ENCODE data around the gene CCDC157.

- TF ChIP-seq TAF1 (IDR thresholded peaks at IDR 0.05; ENCODE audit: borderline replicate concordance, low read depth, low read length), result no peak
- TF ChIP-seq POLR2A (IDR thresholded peaks at IDR 0.05; ENCODE audit: low read depth, low read length), result no peak
Observed at GRCh38 chr22:30393322-30393680, 36.5 kb downstream of the CCDC157 start.
